ENCODE results near the gene MAP6. TPM values are rescaled to one million over a fixed set of nuclear protein-coding genes. Genes with fewer than 3 reads are reported as not detected.

MAP6 gene
- total and polyA plus RNA-seq, 10 of the 15 experiments (the other 5 are each of a cell fraction or from before 2014, with no cell fraction given) = 0.06 to 0.19 (median 0.11) TPM; not detected in 5

DNA sequence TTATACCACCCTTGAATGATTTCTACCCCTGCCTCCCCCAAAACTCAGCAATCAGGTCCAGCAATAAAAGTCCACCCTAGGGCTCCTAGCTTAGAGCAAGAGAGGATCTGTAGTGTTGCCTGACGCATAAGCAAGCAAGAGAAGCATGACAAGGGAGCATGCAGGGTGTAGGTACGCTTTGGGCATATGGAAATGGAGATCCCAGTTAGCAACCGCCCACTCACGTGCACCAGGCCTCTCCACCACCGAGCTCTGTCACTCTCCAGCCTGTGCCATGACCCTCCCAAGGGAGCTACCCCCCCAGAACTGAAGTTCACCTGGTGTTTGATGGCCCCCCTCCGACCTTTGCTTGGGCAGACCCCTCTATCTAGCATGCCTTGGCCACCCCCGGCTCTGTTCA, 67.3 kb downstream of the MAP6 start (continued):
- TF ChIP-seq, protein P1, sequence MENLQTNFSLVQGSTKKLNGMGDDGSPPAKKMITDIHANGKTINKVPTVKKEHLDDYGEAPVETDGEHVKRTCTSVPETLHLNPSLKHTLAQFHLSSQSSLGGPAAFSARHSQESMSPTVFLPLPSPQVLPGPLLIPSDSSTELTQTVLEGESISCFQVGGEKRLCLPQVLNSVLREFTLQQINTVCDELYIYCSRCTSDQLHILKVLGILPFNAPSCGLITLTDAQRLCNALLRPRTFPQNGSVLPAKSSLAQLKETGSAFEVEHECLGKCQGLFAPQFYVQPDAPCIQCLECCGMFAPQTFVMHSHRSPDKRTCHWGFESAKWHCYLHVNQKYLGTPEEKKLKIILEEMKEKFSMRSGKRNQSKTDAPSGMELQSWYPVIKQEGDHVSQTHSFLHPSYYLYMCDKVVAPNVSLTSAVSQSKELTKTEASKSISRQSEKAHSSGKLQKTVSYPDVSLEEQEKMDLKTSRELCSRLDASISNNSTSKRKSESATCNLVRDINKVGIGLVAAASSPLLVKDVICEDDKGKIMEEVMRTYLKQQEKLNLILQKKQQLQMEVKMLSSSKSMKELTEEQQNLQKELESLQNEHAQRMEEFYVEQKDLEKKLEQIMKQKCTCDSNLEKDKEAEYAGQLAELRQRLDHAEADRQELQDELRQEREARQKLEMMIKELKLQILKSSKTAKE (IDR thresholded peaks at IDR 0.05; ENCODE audit: low read depth, poor library complexity, severe bottlenecking) = no peak
- TF ChIP-seq YY1 (IDR thresholded peaks at IDR 0.05; ENCODE audit: low read depth, low read length) (no peak), ATF7 (IDR thresholded peaks at IDR 0.05; ENCODE audit: low read depth) (no peak), ZZZ3 (IDR thresholded peaks at IDR 0.05; ENCODE audit: control insufficient read depth, insufficient read length, low read depth) (no peak), RB1 (IDR thresholded peaks at IDR 0.05; ENCODE audit: borderline replicate concordance) (no peak)
- TF ChIP-seq, protein P2, sequence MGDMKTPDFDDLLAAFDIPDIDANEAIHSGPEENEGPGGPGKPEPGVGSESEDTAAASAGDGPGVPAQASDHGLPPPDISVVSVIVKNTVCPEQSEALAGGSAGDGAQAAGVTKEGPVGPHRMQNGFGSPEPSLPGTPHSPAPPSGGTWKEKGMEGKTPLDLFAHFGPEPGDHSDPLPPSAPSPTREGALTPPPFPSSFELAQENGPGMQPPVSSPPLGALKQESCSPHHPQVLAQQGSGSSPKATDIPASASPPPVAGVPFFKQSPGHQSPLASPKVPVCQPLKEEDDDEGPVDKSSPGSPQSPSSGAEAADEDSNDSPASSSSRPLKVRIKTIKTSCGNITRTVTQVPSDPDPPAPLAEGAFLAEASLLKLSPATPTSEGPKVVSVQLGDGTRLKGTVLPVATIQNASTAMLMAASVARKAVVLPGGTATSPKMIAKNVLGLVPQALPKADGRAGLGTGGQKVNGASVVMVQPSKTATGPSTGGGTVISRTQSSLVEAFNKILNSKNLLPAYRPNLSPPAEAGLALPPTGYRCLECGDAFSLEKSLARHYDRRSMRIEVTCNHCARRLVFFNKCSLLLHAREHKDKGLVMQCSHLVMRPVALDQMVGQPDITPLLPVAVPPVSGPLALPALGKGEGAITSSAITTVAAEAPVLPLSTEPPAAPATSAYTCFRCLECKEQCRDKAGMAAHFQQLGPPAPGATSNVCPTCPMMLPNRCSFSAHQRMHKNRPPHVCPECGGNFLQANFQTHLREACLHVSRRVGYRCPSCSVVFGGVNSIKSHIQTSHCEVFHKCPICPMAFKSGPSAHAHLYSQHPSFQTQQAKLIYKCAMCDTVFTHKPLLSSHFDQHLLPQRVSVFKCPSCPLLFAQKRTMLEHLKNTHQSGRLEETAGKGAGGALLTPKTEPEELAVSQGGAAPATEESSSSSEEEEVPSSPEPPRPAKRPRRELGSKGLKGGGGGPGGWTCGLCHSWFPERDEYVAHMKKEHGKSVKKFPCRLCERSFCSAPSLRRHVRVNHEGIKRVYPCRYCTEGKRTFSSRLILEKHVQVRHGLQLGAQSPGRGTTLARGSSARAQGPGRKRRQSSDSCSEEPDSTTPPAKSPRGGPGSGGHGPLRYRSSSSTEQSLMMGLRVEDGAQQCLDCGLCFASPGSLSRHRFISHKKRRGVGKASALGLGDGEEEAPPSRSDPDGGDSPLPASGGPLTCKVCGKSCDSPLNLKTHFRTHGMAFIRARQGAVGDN (IDR thresholded peaks at IDR 0.05) = no peak

DNA sequence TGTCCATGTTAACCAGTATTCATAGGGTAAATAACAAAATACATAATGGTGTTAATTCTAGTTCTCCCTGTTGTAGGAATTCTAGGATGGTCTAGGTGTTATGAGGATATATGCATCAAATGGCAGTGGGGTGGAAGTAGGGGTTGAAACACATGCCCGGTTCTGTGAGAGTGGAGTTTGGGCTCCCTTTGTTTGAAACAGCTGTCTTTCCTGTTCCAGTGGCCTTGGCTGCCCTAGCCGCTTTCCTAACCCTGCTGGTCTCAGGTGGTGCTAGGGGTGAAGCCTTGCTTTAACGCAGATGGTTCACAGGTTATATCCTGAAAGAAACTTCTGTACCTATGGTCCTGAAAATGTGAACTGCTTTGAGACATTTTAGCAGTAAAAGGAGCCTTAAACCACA, 68.5 kb downstream of the MAP6 start:
- no peaks in the 10 kb centered on the region for H4K20me1 ChIP-seq (ENCODE audit: control insufficient read depth, insufficient read depth)
- BruUV-seq (replicated peaks) = no TSS peak
- TF ChIP-seq, protein P3, sequence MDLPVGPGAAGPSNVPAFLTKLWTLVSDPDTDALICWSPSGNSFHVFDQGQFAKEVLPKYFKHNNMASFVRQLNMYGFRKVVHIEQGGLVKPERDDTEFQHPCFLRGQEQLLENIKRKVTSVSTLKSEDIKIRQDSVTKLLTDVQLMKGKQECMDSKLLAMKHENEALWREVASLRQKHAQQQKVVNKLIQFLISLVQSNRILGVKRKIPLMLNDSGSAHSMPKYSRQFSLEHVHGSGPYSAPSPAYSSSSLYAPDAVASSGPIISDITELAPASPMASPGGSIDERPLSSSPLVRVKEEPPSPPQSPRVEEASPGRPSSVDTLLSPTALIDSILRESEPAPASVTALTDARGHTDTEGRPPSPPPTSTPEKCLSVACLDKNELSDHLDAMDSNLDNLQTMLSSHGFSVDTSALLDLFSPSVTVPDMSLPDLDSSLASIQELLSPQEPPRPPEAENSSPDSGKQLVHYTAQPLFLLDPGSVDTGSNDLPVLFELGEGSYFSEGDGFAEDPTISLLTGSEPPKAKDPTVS (IDR thresholded peaks at IDR 0.05; ENCODE audit: low read depth, low read length) = no peak
- TF ChIP-seq SREBF2 (IDR thresholded peaks at IDR 0.05; ENCODE audit: low read length) (no peak), KLF5 (IDR thresholded peaks at IDR 0.05; ENCODE audit: partially characterized antibody) (no peak), LARP7 (IDR thresholded peaks at IDR 0.05) (no peak), KDM1A (IDR thresholded peaks at IDR 0.05; ENCODE audit: borderline replicate concordance) (no peak), RB1 (IDR thresholded peaks at IDR 0.05; ENCODE audit: borderline replicate concordance) (no peak)
- TF ChIP-seq, protein P4, sequence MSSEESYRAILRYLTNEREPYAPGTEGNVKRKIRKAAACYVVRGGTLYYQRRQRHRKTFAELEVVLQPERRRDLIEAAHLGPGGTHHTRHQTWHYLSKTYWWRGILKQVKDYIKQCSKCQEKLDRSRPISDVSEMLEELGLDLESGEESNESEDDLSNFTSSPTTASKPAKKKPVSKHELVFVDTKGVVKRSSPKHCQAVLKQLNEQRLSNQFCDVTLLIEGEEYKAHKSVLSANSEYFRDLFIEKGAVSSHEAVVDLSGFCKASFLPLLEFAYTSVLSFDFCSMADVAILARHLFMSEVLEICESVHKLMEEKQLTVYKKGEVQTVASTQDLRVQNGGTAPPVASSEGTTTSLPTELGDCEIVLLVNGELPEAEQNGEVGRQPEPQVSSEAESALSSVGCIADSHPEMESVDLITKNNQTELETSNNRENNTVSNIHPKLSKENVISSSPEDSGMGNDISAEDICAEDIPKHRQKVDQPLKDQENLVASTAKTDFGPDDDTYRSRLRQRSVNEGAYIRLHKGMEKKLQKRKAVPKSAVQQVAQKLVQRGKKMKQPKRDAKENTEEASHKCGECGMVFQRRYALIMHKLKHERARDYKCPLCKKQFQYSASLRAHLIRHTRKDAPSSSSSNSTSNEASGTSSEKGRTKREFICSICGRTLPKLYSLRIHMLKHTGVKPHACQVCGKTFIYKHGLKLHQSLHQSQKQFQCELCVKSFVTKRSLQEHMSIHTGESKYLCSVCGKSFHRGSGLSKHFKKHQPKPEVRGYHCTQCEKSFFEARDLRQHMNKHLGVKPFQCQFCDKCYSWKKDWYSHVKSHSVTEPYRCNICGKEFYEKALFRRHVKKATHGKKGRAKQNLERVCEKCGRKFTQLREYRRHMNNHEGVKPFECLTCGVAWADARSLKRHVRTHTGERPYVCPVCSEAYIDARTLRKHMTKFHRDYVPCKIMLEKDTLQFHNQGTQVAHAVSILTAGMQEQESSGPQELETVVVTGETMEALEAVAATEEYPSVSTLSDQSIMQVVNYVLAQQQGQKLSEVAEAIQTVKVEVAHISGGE (CRISPR knock-in tag; IDR thresholded peaks at IDR 0.05) = no peak
- WGBS (ENCODE audit: insufficient coverage, insufficient replicate concordance, low lambda C conversion rate, missing lambda C conversion rate) = 54% methylated on average over 3 of the region's 3 CpGs
- peaks cover 8% of the 10 kb centered on the region for H3K4me1 ChIP-seq (ENCODE audit: control insufficient read depth, insufficient read depth, low read length)
- FAIRE-seq (no peak), ATAC-seq (no peak), DNase-seq (ENCODE audit: low read depth, low spot score) (no peak)
- no peak overlapping the region for H3K4me2 ChIP-seq (ENCODE audit: control insufficient read depth, insufficient read depth)
- intact Hi-C loops (cut with micrococcal nuclease; ENCODE audit: unreplicated experiment) = no loop called here
- ChIA-PET CTCF (interaction anchor here (2.0 kb wide), 1 partner anchor 23 kb away, joined by 4 read pairs; no protein-coding TSS in a partner anchor), RAD21 (ENCODE audit: unreplicated experiment) (no interaction called here), POLR2A (no interaction called here), SMC1A (ENCODE audit: uncharacterized antibody, unreplicated experiment) (interaction anchor here (1.6 to 1.7 kb wide), 2 partner anchors 9 to 23 kb away, joined by 4 to 7 read pairs; no protein-coding TSS in a partner anchor)
- no peaks in the 10 kb centered on the region for H3K36me3 ChIP-seq (ENCODE audit: control insufficient read depth in 2 of 2, insufficient read depth in 2 of 2, low read length in 1 of 2)
- no peak overlapping the region for H3K9ac ChIP-seq (ENCODE audit: control insufficient read depth, insufficient read depth, low read length)
- H2AFZ ChIP-seq (ENCODE audit: control insufficient read depth, low read depth, low read length) = no peak overlapping the region
- no peak overlapping the region for H3K4me3 ChIP-seq
- H3K27me3 ChIP-seq (replicated peaks in 1 of 2; ENCODE audit: control insufficient read depth in 2 of 2, insufficient read depth in 2 of 2, low read length in 1 of 2) = no peaks in the 10 kb centered on the region; a peak in 2 of 4 replicates
- in situ Hi-C loops (cut with MboI) = no loop called here
- no peaks in the 10 kb centered on the region for H3K79me2 ChIP-seq (ENCODE audit: control insufficient read depth, insufficient read depth, low read length)
- H3K9me3 ChIP-seq (replicated peaks; ENCODE audit: control insufficient read depth, insufficient read depth, low read length) = no peaks in the 10 kb centered on the region
- H3K27ac ChIP-seq (ENCODE audit: control insufficient read depth, insufficient read depth) = no peak overlapping the region

All from GM12878 (cell line).